Activated naive CD4-positive, alpha-beta T cell treated with anti-CD3 and anti-CD28 coated beads, Interleukin-2, amount 10 ng/mL, durations not matched to agents 7 days and 5 days (primary cell): Measurements from ENCODE around the gene ZNF689.

Source experiments
- CTCF ChIA-PET: fragments of 350-600 bp; sonication (Branson Sonifier 250); formaldehyde crosslinking; loops from one replicate; lab custom pipeline; 2021; ENCODE audit warnings: antibody characterized with exemption; lab: Charles Lee
- DNase-seq: peaks from one replicate; pipeline ENCODE4 v3.0.0-alpha.2; 2020
- H3K27ac Mint-ChIP-seq: one replicate; pipeline ENCODE4 v1.8.0; 2021; ENCODE audit warnings: mild to moderate bottlenecking, moderate library complexity, mixed read lengths
- H3K27me3 Mint-ChIP-seq: one replicate; pipeline ENCODE4 v1.8.0; 2021; ENCODE audit warnings: mild to moderate bottlenecking, mixed read lengths
- H3K36me3 Mint-ChIP-seq: one replicate; pipeline ENCODE4 v1.8.0; 2021; ENCODE audit warnings: mixed read lengths
- H3K4me1 Mint-ChIP-seq: one replicate; pipeline ENCODE4 v1.8.0; 2021; ENCODE audit warnings: mixed read lengths
- H3K4me3 Mint-ChIP-seq: one replicate; pipeline ENCODE4 v1.8.0; 2021; ENCODE audit warnings: mild to moderate bottlenecking, moderate library complexity, mixed read lengths
- H3K9me3 Mint-ChIP-seq: one replicate; pipeline ENCODE4 v1.8.0; 2021; ENCODE audit warnings: mixed read lengths

Gene ZNF689

DNA sequence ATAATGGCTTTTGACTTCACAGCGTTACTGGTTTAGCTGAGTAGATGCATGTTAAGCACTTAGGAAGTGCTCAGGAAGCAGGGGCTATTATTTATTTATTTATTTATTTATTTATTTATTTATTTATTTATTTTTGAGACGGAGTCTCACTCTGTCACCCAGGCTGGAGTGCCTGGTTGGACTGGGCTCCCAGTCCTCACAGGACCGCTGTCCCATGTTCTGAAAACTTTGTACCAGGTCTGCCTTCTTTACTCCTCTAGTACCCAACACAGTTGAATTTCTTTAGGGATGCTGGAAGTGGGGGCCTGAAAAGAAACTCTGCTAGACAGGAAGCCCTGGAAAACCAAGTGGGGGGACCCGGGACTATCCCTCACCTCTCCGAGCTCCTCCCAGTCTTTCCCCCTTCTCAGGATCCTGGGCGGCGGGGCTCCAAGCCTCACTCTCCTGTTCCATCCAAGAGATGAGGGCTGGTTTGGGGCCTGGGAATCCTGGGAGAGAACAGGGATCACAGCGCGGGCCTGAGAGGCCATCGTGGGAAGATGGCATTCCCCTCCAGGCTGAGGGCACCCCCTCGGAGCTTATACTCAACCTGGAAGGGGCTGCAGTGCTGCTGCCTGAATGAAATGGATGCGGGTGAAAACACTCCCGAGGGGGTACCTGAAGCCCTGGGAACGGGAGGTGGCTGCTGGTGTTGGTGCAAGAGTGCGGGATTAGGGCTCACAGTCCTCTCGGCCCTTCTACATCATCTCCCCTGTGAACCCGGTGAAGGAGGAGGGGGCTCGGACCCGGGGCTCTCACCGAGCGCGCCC lies 39.3 kb downstream of the ZNF689 start:
- Mint-ChIP-seq H3K4me3 (peak overlapping the region; percentile 84), H3K4me1 (peaks cover 62% of the 10 kb centered on the region), H3K9me3 (no peaks in the 10 kb centered on the region), H3K36me3 (peaks cover 16% of the 10 kb centered on the region), H3K27ac (peak overlapping the region; percentile 92), H3K27me3 (peaks cover 4% of the 10 kb centered on the region)
- CTCF ChIA-PET: interaction anchor here (0.7 to 2.9 kb wide), 5 partner anchors 12 to 45 kb away, joined by 3 to 20 read pairs (median 5); partner anchors contain the start of genes ZNF747 and ZNF764
- DNase-seq: no peak

DNA sequence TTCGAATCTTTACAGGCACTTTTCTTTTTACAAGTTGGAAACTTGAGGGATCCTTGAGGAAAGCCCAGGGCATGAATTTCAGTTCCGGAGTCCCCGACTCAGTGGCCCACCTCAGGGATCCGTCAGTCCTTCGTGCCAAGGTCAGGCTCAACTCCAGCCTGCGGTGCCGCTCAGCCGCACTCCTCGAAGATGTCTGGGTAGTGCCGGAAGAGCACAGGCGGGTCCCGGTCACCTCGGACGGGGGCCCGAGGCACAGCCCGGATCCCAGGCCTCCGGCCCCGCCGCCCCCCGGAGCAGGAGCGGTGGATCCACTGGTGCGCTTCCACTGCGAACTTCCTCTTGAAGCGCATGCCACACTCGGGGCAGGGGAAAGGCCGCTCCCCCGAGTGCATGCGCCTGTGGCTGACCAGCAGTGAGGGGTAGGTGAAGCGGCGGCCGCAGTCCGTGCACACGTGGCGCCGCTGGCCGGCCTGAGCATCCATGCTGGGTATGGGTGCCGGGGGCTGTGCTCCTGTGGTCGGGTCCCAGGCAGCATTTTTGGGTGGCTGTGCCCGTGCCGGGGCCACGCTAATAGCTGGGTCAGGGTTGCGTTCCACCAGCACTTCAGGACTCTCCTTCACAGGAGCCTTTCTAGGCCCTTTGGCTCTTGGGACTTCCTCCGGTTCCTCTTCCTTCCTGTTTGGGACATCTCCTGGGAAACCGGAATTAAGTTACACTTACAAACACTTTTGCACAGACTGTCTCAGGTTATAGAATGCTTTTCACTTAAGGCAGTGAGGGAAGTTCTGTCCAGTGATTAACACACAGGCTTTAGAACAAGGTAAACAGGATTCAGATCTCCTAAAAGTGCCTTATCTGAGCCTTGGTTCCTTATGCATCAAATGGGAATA lies 40.2 kb downstream of the ZNF689 start:
- peaks cover 10% of the 10 kb centered on the region for H3K27me3 Mint-ChIP-seq
- H3K9me3 Mint-ChIP-seq: no peaks in the 10 kb centered on the region
- H3K36me3 Mint-ChIP-seq: peaks cover 16% of the 10 kb centered on the region
- peaks cover 59% of the 10 kb centered on the region for H3K4me1 Mint-ChIP-seq
- no peak for DNase-seq
- H3K27ac Mint-ChIP-seq: peak overlapping the region; percentile 99
- H3K4me3 Mint-ChIP-seq: peak overlapping the region; percentile 84
- CTCF ChIA-PET: interaction anchor here (0.7 to 2.9 kb wide), 5 partner anchors 11 to 46 kb away, joined by 3 to 20 read pairs (median 5); partner anchors contain the start of genes ZNF747 and ZNF764

DNA sequence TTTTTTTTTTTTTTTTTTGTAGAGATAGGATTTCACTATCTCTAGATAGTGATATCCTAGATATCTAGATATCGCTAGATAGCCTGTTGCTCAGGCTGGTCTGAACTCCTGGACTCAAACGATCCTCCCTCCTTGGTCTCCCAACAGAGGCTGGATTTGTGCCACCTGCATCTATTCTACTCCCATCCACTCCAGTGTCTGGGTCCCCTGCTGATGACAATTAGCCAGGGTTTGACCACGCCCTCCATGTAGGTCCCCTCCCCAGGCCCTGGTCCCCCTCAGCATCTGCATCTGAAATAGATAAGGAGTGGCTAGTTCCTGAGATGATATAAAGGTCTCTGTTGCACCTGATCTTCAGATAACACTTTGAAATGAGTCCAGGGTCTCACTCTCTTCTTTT lies 40.9 kb downstream of the ZNF689 start:
- no peak for DNase-seq
- H3K27ac Mint-ChIP-seq: peak overlapping the region; percentile 99
- H3K4me1 Mint-ChIP-seq: peaks cover 54% of the 10 kb centered on the region
- CTCF ChIA-PET: interaction anchor here (1.5 kb wide), 1 partner anchor 34 kb away, joined by 5 read pairs; no protein-coding TSS in a partner anchor
- peaks cover 12% of the 10 kb centered on the region for H3K36me3 Mint-ChIP-seq
- no peak overlapping the region for H3K4me3 Mint-ChIP-seq
- H3K9me3 Mint-ChIP-seq: no peaks in the 10 kb centered on the region
- peaks cover 10% of the 10 kb centered on the region for H3K27me3 Mint-ChIP-seq

DNA sequence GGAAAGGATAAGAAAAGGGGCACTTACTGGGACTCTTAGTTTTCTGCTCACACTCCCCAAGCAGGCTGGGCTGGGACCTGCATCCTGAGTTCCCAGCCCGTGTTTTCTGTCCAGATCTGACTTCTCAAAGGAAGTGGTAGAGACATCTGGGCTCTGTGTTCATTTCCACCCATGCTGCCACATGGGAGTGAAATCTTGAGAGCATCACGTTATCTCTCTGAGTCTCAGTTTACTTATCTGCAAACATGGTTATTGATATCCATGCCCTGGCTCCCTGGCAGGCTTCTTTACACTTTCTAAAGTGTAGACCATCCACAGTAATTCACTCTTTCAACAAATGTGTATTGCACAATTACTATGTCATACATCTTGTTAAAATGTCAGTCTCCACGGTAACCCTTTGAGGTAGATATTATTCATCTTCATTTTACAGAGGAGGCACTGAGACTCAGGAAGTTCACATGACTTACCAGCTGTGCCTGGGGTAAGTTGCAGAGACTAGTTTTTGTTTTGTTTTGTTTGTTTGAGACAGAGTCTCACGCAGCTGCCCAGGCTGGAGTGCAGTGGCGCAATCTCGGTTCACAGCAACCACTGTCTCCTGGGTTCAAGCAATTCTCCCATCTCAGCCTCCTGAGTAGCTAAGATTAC lies 42.1 kb downstream of the ZNF689 start:
- Mint-ChIP-seq H3K9me3 (no peaks in the 10 kb centered on the region), H3K4me1 (peaks cover 49% of the 10 kb centered on the region), H3K36me3 (peaks cover 10% of the 10 kb centered on the region), H3K4me3 (peak overlapping the region; percentile 70), H3K27me3 (peaks cover 10% of the 10 kb centered on the region), H3K27ac (peak overlapping the region; percentile 99)
- CTCF ChIA-PET: interaction anchor here (1.1 to 2.1 kb wide), 3 partner anchors 10 to 32 kb away, joined by 5 to 7 read pairs (median 6); partner anchors contain the start of gene ZNF764
- peak; percentile 72 for DNase-seq

DNA sequence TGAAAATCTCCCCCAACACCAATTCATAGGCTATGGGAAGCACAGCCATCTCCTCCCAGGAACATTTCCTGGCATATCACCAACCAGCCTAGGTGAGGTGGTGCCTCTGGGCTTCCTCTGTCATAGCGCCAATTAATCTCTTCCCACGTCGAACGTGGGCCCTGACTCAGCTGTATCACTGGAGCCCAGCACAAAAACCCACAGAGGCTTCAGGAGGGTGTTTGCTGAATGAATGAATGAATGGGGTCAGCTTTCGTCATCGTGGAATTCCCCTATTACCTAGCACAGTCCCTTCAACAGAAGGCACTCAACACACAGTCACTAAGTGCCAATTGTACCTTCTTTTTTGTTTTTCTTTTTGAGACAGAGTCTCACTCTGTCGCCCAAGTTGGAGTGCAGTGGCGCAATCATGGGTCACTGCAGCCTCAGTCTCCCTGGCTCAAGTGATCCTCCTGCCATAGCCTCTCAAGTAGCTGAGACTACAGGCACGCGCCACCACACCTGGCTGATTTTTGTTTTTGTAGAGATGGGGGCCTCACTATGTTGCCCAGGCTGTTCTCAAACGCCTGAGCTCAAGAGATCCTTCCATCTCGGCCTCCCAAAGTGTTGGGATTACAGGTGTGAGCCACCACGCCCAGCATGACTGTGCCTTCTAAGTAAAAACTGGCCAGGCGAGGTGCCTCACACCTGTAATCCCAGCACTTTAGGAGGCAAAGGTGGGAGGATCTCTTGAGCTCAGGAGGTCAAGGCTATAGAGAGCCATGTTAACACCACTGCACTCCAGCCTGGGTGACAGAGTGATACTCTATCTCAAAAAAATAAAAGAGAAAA lies 42.8 kb downstream of the ZNF689 start:
- Mint-ChIP-seq H3K27ac (peak overlapping the region; percentile 99), H3K4me3 (no peak overlapping the region), H3K36me3 (peaks cover 9% of the 10 kb centered on the region), H3K9me3 (no peaks in the 10 kb centered on the region), H3K4me1 (peaks cover 51% of the 10 kb centered on the region), H3K27me3 (peaks cover 10% of the 10 kb centered on the region)
- peak; percentile 29 for DNase-seq
- CTCF ChIA-PET: interaction anchor here (0.6 to 2.1 kb wide), 2 partner anchors 9 to 63 kb away, joined by 3 to 7 read pairs; partner anchors contain the start of gene ZNF764

DNA sequence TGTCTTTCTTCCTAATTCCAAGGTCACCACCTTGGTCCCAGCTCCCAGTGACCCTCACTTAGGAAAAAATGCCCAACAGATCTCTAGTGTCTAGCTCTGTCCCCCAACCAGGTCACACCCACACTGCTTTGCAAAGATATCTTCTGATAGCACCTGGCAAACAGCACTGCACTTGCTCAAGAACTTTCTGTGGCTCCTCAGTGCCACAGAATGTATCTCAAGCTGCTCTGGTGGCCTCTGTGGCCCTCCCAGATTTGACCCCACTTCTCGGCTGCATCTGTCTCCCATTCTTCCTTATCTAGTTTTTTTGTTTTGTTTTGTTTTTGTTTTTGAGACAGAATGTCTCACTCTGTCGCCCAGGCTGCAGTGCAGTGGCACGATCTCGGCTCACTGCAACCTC lies 43.7 kb downstream of the ZNF689 start:
- Mint-ChIP-seq H3K27ac (peak overlapping the region; percentile 72), H3K27me3 (peaks cover 11% of the 10 kb centered on the region), H3K9me3 (no peaks in the 10 kb centered on the region), H3K4me1 (peaks cover 51% of the 10 kb centered on the region), H3K4me3 (no peak overlapping the region), H3K36me3 (peaks cover 5% of the 10 kb centered on the region)
- CTCF ChIA-PET: interaction anchor here (1.3 to 2.3 kb wide), 3 partner anchors 8 to 39 kb away, joined by 3 to 9 read pairs (median 7); partner anchors contain the start of genes ZNF747 and ZNF764
- no peak for DNase-seq

DNA sequence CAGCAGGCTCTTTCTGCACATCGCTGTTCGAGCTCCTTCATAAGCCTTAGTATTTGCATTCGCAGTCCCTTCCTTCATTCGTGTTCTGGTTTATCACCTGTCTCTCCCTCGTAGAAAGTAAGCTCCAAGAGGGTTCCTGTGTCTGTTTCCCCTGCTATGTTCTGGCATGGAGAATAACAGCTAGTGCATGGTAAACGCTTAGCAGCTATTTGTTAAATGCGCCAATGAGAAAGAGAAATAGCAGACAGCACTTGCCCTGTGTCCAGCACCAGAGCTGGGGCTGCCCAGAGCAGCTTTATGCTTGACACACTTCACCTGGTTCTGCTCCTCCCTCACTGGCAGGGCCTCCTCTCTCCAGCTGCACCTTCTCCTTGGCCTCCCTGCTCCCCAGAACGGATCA lies 44.2 kb downstream of the ZNF689 start:
- no peaks in the 10 kb centered on the region for H3K9me3 Mint-ChIP-seq
- peaks cover 53% of the 10 kb centered on the region for H3K4me1 Mint-ChIP-seq
- H3K27me3 Mint-ChIP-seq: peaks cover 17% of the 10 kb centered on the region
- peaks cover 2% of the 10 kb centered on the region for H3K36me3 Mint-ChIP-seq
- CTCF ChIA-PET: interaction anchor here (1.3 to 2.3 kb wide), 2 partner anchors 31 to 39 kb away, joined by 3 to 9 read pairs; partner anchors contain the start of gene ZNF747
- peak overlapping the region; percentile 72 for H3K27ac Mint-ChIP-seq
- H3K4me3 Mint-ChIP-seq: no peak overlapping the region
- no peak for DNase-seq

DNA sequence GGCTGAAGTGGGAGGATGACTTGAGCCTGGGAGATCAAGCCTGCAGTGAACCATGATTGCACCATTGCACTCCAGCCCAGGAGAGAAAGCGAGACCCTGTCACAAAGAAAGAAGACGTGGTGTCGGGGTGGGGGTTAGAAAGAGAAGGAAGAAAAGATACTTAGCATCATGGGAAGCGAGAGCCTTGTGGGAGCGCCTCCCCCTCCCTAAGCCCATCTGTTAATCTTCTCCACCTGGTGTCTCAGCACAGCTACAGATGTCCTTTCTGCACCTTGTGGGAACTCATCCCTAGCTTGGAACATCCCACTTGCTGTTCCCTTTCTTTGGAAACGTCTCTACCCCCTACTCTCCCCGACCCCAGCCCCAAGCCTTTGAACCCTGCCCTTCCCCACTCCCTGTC lies 44.7 kb downstream of the ZNF689 start:
- no peak for DNase-seq
- Mint-ChIP-seq H3K4me1 (peaks cover 53% of the 10 kb centered on the region), H3K27me3 (peaks cover 18% of the 10 kb centered on the region), H3K4me3 (no peak overlapping the region), H3K36me3 (no peaks in the 10 kb centered on the region), H3K27ac (no peak overlapping the region), H3K9me3 (no peaks in the 10 kb centered on the region)
- CTCF ChIA-PET: interaction anchor here (0.8 to 2.3 kb wide), 3 partner anchors 11 to 38 kb away, joined by 3 to 9 read pairs (median 4); partner anchors contain the start of gene ZNF747

DNA sequence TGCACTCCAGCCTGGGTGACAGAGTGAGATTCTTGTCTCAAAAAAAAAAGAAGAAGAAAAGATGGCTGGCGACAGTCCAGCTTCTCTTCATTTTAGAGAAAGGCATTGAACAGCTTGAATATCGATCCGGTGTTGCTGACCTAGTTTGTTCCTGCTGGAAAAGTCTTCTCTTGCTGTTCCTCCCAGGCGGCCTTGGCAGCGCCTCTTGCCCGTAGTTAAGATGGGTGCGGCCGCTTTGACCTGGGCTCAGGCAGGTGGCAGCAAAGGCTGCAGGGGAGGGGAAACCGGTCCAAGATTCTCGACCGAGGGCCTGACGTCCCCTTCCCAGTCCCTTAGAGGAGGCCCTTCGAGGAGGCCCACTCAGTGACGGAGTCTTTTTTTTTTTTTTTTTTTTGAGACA lies 48.2 kb downstream of the ZNF689 start:
- Mint-ChIP-seq H3K4me3 (no peak overlapping the region), H3K36me3 (peaks cover 3% of the 10 kb centered on the region), H3K4me1 (peaks cover 41% of the 10 kb centered on the region), H3K9me3 (no peaks in the 10 kb centered on the region), H3K27me3 (peaks cover 18% of the 10 kb centered on the region), H3K27ac (peak overlapping the region; percentile 80)
- CTCF ChIA-PET: no interaction called here
- DNase-seq: no peak

DNA sequence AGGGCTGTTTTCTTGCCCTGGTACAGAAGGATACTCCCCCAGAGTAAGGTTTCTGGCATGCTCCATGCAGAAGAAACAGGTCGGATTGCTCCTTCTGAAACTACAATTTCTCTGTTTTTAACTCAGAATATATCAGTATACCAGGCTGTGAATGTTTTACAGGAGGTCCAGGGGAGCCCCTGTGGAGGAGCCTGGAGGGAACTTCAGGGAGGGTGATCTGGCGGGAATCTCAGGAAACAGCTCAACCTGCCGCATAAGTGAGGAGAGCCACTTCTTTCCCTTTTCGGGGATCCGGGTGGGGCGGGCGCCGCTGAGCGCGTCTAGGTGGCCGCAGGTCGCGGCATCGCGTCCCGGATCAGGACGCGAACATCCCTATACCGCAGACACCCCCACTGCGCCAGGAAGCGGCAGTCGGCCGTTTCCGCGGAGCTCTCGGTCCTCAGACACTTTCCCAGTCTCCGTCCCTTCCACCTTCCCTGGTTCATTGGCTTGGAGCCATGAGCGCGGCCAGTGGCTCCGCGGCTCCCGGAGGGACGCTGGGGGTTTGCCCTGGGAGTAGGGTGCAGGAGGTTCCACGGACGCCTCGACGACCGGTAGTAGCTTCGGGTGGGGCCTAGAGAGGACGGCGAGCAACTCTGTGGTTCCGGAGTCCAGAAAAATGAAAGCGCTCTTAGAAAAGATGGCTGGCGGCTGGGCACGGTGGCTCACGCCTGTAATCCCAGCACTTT lies 48.9 kb downstream of the ZNF689 start:
- peak overlapping the region; percentile 80 for H3K27ac Mint-ChIP-seq
- peaks cover 5% of the 10 kb centered on the region for H3K36me3 Mint-ChIP-seq
- peak overlapping the region; percentile 73 for H3K4me3 Mint-ChIP-seq
- H3K27me3 Mint-ChIP-seq: peaks cover 16% of the 10 kb centered on the region
- H3K4me1 Mint-ChIP-seq: peaks cover 39% of the 10 kb centered on the region
- no peaks in the 10 kb centered on the region for H3K9me3 Mint-ChIP-seq
- peak; percentile 35 for DNase-seq
- CTCF ChIA-PET: no interaction called here

DNA sequence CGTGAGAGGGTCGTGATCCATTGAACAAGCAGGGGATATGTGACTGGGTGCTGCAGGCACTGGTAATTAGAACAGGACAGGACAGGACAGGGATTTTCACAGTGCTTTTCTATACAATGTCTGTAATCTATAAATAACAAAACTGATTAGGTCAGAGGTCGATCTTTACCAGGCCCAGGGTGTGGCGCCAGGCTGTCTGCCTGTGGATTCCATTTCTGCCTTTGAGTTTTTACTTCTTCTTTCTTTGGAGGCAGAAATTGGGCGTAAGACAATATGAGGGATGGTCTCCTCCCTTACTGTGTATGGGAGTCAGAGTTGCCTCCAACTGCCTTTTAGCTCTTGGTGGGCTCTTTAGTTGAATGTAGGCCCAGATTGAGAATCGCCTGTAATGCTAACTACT lies 50.5 kb downstream of the ZNF689 start:
- Mint-ChIP-seq H3K27me3 (peaks cover 8% of the 10 kb centered on the region), H3K27ac (peak overlapping the region; percentile 93), H3K4me1 (peaks cover 46% of the 10 kb centered on the region), H3K36me3 (peaks cover 14% of the 10 kb centered on the region), H3K4me3 (no peak overlapping the region), H3K9me3 (no peaks in the 10 kb centered on the region)
- DNase-seq: no peak
- CTCF ChIA-PET: no interaction called here

DNA sequence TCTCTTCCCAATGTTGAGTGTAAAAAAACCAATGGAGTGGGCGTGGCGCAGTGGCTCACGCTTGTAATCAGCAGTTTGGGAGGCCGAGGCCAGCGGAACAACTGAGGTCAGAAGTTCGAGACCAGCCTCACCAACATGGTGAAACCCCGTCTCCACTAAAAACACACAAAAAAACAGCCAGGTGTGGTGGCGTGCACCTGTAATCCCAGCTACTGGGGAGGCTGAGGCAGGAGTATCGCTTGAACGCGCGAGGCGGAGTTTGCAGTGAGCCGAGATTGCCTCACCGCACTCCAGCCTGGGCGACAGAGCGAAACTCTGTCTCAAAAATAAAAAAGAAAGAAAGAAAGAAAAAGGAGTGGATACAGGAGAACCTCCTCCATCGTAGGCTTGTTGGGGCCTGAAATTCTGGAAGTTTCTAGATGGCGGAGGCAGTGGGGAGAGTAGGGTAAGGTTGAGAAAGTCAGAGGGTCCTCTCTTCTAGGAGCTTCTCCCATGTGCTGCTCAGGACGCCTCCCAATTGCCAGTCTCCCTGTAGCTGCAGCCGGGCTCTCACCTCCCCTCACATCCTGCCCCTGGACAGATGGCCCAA lies 51.3 kb downstream of the ZNF689 start:
- Mint-ChIP-seq H3K4me3 (peak overlapping the region; percentile 85), H3K4me1 (peaks cover 53% of the 10 kb centered on the region)

More for the DNA sequence above, 51.3 kb downstream of the ZNF689 start:
- CTCF ChIA-PET: interaction anchor here (0.9 to 3.7 kb wide), 4 partner anchors 9 to 42 kb away, joined by 3 to 42 read pairs (median 6); partner anchors contain the start of genes ZNF688 and ZNF747
- DNase-seq: no peak
- Mint-ChIP-seq H3K27ac (peak overlapping the region; percentile 93), H3K36me3 (peaks cover 21% of the 10 kb centered on the region), H3K27me3 (peaks cover 8% of the 10 kb centered on the region), H3K9me3 (no peaks in the 10 kb centered on the region)
